AG08395 (cell line): ENCODE results near the gene CALN1.
"Not testable (repeated sequence)": the region's sequence is repeated elsewhere in the genome, so short reads cannot be mapped to it uniquely, and the experiment has no call there.

ENCODE experiments used
- DNase-seq: peaks from one replicate; pipeline ENCODE4 v3.0.0; 2012; ENCODE audit warnings: mixed read lengths, low spot score

Gene CALN1

GRCh38 chr7:72408966-72409637 is 3.0 kb downstream of the CALN1 start:
- DNase-seq, result no peak

DNA sequence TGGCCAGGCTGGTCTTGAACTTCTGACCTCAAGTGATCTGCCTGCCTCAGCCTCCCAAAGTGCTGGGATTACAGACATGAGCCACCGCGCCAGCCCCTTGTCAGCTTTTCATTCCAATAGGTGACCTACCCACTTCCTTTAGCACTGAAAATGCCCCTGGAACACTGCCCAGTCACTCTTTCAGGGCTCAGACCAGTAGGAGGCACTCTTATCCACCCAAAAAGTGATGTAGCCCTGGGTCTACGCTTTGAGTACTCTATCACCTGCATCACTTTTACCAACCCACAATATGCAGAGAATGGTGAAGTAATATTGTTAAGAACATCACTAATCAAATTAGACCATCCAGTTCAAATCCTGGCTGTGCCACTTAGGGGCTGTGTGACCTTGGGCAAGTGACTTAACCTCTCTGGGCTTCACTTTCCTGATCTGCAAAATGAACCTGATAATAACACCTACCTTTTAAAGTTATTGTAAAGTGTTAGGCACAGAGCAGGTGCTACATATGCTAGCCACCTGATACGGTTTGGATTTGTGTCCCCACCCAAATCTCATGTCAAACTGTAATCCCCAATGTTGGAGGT is 5.2 kb downstream of the CALN1 start:
- DNase-seq, result no peak

DNA sequence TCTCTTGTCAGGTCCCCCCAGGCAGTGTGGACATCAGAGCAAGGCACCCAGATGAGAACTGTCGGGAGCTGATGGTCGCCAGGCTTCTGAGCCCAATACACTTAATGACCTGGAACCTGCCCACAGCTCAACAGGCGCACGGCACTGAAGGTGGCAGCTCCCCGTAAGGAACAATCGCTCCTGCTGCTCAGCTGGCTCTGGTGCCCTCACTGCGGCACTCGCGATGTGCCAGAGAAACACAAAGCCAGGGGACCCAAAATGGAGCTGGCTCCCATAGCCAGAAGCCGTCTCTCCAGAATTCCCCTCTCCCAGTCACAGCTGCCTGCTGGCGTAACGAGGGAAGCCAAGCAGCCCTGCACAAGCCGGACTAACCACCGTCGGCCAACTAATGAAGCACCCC is 6.3 kb downstream of the CALN1 start:
- no peak for DNase-seq

DNA sequence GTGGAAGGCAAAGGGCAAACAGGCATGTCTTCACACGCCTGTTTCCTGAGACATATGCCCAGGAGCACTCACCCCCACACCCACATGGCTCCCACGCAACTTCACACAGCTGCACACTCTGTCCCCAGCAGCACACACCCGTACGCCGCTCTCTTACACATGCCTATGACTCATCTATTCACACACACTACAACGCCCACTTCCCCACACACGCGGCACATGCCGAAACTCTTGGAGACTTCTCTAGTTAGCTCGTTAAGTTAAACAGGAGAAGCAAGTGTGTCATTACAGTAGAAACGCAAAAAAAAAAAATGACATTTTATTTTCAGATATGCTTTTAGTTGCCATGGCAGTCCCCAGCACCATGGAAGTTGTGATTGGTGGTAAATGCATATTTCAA is 6.7 kb downstream of the CALN1 start:
- no peak for DNase-seq

DNA sequence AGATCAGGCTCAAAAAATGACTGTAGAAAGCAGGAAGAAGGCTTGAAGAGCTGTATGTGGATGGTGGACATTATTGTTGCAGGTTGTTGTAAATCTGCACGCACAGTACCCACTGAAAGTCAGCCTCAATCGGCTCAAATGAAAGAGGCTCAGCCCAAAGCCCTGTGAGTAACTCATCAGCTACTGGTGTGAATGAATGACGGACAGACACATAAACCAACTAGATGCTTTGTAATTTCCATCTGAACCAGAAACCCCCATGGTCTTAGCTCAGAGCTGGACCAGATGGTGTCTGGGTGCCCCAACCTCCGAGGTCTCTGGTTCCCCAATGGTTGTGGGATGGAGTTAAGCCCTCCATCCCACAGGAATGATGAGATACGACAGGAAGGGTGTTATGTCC is 7.4 kb downstream of the CALN1 start:
- DNase-seq, result no peak

GRCh38 chr7:72403458-72404076 is 8.6 kb downstream of the CALN1 start:
- no peak for DNase-seq

- no peak for DNase-seq
These were observed 18.1 kb downstream of the CALN1 start for GRCh38 chr7:72394016-72394415.

DNA sequence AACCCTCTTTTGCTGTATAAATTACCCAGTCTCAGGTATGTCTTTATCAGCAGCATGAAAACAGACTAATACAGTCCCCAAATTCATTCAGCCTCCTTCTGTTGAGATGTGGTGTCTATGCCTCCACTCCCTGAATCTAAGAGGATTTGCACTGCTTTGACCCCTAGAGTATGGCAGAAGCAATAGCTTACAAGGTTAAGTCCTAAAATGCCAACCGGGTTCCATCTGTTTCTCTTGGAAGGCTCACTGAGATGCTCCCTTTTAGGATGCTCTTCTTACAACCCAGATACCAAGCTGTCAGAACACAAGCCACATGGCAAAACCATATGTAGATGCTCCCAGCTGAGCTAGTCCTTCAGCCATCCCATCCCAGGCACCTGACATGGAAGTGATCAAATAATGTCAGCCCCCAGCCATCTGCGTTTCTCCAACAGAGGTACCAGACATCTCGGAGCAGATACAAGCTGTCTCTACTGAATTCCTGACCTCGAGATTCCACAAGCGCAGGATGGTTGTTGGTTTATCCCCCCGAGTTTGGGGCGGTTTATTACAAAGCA is 20.2 kb downstream of the CALN1 start:
- DNase-seq, result no peak

- DNase-seq, result no peak
These were observed 26.0 kb downstream of the CALN1 start for GRCh38 chr7:72386118-72386517.

DNA sequence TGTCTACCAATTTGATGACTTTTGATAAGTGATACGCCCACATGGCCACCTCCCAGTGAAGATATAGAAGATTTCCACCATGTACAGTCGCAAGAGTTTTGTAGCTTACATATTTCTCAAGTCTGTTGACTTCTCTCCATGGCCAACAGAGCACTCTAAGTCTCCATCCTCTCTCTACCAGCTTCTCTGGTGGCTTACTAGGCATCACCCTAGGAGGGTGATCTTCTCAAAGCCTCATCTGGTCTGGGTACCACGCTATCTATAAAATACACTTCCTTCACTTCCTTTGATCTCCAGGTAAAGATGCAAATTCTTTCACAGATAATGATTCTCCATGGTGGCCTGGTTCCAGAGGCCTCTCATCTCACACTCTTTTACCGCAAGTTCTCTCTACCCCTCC is 49.9 kb downstream of the CALN1 start:
- DNase-seq, result no peak

- no peak for DNase-seq
These were observed 66.9 kb downstream of the CALN1 start for GRCh38 chr7:72345208-72345727.

GRCh38 chr7:72343991-72344390 is 68.1 kb downstream of the CALN1 start:
- no peak for DNase-seq

DNA sequence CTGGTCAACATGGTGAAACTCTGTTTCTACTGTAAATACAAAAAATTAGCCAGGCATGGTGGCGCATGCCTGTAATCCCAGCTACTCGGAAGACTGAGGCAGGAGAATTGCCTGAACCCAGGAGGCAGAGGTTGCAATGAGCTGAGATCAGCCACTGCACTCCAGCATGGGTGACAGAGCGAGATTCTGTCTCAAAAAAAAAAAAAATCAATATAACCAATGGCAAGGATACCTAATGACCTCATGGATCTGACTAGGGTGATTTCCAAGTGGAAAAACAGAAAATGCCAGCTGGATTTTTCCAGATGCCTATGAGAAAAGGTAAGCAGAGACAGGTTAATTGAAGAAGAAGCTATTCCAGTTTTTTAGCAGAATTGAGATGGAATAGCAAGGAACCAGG is 68.8 kb downstream of the CALN1 start:
- not testable (repeated sequence) for DNase-seq

DNA sequence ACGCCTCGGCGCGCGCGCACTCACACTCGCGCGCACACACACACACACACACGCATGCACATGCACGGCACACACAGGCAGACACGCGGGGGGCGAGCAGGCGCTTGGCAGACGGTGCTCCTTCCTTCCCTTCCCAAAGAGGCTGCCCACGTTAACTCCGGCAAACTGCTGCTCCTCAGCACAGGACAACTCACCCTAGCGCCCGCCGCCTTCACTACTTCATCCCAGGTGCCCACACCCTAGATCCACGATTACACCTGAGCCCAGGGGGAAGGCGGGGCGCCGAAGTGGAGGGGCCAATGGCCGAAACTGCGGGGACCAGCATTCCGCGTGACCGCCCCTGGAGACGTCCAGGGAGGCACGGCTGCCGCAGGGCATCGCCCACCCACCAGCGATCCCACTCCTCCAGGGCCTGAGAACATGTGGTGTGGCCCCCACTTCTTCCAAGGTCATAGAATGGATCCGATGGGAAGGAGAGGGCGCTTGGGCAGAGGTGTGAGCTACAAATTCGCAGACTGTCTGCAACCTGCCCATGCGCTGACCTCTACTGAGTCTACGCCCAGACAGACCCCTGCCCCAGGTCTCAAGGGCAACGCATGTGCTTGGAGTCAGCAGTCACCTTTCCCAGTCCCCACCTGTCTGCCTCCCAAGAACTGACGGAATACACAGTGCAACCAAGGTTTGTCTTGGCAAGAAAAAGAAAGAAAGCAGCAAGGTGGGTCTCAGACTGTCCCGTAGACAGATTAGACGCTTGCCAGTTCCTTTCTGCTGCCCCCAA is 74.6 kb downstream of the CALN1 start:
- DNase-seq, result no peak

GRCh38 chr7:72336632-72337389 is 75.3 kb downstream of the CALN1 start:
- no peak for DNase-seq

- no peak for DNase-seq
These were observed 75.8 kb downstream of the CALN1 start for GRCh38 chr7:72336382-72336631.

DNA sequence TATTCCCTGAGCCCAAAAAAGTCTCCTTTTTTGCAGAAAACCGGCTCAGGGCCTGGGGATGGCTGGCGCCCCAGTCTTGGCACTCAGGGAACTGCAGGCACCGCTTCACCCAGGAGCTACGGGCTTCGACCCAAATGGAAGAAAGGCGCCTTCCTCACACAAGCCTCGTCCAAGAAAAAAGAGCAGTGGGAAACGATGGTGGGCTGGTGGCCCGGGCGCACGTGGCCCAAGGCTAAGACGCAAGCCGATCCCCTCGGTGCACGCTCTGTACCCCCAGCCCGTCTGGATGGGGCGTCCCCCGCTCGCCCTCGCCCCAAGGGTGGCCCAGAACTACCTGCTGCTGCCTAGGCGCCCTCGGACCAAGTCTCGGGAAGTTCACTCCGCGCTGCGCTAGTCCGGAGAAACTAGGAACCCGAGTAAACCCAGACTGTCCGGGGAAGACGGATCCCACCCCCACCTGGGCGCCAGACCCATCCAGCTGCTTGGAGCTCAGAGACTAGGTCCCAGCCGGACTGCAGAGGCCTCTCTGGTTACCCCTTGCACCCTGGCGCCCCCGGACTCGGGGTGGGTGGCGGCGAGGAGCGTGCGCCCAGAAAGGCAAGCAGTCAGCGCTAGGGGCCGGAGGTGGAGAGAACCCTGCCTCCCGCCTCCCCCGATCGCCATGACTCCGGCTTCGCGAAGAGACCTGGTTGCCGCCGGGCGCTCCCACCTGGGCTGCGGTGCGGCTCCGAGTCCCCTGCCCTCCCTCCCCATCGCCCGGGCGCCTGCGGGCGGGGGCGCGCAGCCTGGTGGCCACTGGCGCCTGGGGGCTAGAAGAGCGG is 76.4 kb downstream of the CALN1 start:
- DNase-seq, result no peak

GRCh38 chr7:72334698-72335097 is 77.4 kb downstream of the CALN1 start:
- DNase-seq, result no peak

DNA sequence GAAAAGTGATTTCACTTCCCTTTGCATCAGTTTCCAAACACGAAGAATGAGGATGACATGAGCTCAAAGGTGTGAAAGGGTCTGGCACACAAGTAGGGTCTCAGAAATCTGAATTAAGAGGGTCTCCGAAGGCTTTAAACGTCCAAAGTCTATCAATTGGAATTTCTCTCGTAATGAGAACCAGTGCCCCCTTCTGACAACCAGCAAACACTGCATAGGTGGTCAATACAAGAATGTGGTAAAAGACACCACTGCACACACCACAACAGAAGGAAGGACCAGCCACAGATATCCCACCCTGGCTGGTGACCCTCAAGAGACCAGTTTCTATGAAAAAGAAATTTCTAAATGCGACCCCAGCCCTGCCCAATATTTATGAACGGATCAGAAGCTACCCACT is 78.1 kb downstream of the CALN1 start:
- no peak for DNase-seq

- no peak for DNase-seq
These were observed 85.3 kb downstream of the CALN1 start for GRCh38 chr7:72326811-72327210.

- no peak for DNase-seq
These were observed 85.8 kb downstream of the CALN1 start for GRCh38 chr7:72326365-72326764.
